DMS79 treated with DMSO at 0.1 percent for 48 hours (cell line): Measurements from ENCODE around the gene HCN4.

Experiments used
- DNase-seq: peaks from one replicate; lab custom pipeline; 2025; lab: John Stamatoyannopoulos, UW

The HCN4 gene

DNA sequence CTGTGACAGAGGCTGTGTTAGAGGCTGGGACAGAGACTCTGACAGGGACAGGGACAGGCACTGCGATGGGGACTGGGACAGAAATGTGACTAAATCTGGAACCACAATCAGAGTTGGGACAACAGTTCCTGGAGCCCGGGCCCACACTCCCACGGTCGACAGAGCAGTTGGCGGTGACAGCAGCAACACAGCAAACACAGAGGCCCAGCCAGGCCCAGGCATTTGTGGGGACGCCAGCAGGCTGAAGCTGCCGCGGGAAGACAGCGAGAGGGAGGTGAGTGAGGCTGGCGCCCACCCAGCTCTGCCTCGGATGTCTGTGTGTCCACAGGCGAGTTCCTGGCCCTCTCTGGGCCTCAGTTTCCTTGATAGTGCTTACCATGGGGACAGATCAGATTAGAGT, 9.3 kb upstream of the HCN4 start:
- DNase-seq = no peak

DNA sequence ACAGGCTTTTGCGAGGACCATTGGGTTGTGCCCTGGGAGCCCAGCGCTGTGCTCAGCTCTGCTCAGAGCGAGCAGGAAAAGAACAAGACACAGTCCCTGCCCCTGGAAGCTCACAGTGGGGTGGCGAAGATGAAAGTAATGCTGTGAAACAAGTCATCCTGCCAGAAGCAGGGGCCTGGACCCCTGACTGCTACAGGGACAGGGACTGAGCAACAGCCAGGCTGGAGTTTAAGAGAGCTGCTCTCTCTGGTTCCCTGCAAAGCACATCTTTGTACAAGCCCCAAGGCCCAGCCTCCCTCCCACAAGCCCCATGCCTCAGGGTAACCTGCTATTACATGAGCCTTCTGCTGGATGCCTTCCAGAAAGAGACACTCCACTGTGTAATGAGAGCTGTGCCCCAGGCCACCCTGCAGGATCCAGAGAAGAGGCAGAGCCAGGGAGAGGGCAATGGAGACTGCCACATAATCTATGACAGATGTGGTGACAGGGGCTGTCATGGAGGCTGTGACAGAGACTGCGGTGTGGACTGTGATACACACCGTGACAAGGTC, 7.1 kb upstream of the HCN4 start:
- peak; percentile 72 for DNase-seq

DNA sequence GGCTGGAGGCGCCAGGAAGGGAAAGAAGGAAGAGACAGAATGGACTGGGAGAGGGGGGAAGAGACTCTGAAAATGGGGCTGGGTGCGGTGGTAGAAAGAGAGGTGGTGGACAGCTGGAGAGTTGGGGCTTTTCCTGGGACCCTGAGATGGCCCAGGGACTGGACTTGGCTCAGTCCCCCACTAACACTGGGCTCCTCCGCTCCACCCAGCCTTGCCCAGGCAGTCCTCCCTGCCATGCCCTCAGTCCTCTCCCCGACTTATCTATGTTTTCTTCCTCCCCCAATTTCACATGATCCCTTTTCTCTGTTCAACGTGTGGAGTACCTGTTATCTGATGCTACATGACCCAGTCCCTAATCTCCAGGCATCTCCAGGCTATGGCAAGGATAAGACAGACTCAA, 6.3 kb upstream of the HCN4 start:
- DNase-seq = no peak

DNA sequence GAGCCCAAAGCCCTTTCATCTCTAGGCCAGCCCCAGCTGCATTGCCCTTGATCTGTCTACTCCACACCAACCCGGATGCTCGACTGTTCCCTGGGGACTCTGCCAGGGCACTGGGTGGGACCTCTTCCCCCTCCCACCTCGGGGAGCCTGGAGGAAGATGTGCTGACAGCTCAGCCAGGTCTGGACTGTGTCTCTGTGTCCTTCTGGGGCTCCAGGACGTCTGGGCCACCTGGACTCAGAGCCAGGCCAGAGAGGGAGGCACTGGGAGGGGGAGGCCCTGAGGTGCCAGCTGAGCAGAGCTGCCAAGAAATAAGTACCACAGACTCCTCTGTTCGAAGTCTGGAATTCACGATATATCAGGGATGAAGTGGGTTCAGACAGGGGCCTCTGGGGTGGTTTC, 5.8 kb upstream of the HCN4 start:
- peak; percentile 38 for DNase-seq

DNA sequence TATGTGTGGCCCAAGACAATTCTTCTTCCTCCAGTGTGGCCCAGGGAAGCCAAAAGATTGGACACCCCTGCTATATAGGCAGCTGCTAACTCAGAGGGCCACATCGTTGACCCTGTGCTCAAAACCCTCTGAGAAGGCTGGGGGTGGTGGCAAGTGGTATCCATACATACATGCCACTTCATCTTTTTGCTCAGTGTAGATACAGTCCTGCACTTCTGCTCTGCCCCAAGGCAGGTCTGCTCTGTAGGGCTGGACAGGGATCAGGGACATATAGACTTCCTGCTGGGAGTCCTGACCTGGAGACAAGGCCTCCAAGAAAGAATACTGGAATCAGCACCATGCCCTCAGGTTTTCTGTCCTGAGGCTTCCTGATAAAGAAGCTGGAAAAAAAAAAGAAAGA, 4.5 kb upstream of the HCN4 start:
- DNase-seq = no peak

DNA sequence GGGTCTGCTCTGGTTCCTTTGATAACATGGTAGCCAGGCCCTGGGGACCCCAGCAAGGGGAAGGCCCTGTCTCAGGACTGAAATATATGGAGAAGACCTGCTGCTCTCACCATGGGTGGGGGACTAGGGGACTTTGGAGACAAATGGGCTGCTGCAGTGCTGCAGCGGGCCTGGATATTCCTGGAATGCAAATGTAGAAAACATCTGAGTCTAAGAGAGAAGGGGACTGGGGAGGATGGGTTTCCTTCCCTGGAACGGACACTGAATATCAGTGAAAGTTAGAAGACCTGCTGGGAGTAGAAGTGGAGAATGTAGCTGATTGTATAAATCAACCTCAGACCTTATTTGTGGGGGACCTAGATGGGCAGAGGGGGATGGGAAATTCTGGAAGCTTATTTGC, 3.1 kb upstream of the HCN4 start:
- no peak for DNase-seq

DNA sequence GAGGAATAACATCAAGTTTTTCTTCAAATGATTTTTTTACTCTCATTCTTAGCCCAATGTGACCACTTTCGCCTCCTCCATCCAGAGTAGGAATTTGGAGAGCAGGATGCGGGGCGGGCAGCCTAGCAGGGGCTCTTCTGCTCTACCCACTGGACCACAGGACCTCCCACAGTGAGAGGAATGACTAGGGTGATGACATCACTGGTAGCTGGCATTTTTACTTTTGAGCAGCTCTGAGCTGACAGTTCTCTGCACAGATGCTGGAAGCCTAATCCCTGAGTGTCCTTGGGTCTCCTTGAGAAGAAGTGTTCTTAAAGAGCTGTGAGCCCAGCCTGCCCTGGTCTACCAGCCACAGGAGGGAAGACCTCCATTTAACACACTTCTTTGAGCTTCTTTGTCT, 1.4 kb upstream of the HCN4 start:
- no peak for DNase-seq

DNA sequence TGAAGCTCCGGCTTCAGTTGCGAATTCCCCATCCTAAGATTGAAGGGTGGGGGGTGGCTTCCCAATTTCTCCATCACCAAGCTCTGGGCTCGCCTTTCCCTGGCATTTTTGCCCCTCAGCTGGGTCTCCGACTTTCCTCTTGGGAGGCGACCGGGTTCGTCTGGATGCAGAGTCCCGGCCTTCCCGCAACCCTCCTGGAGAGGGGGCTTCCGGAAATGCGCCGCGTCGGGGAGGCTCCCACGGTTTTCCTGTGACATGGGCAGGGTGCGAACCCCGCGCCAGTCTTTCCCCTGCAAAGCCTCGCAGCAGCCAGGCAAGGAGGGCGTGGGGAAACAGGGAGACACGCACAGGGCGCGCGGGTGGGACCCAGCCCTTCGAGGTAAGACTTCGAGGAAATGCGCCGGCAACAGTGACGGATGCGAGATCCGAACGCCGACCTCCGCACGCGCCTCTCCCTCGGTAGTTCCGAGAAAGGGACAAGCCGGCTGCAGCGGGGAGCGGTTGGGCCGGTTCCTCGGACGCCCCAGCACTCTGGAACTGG, 466 bp upstream of the HCN4 start:
- DNase-seq = no peak

DNA sequence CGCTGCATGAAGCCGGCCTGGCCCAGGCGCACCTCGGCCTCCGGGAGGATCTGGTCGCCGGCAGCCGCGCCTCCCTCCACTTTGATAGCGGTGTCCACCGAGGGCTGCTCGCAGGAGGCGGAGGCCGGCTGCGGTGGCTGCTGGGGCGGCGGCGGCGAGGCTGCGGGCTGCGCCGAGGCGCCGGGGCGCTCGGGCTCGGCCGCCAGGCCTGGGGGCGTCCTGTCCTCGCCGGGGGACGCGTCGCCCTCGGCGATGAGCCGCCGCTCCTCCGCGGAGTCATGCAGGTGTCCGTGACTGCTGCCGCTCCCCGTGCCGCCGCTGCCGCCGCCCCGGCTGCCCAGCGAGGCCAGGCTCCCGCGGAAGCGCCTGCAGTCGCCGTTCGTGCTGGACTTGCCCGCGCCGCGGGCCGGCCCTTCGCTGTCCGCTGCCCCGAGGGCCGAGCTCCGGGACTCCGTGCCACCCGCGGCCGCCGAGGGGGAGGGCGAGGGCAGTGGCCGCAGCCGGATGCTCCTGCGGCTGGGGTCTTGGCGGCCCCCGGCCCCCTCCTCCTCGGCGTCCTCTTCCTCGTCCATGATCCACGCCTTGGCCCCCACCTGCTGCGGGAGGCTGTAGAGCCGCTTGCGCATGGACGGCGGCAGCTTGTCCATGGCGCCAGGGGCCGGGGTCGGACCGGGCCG, 996 bp downstream of the HCN4 start:
- no peak for DNase-seq

DNA sequence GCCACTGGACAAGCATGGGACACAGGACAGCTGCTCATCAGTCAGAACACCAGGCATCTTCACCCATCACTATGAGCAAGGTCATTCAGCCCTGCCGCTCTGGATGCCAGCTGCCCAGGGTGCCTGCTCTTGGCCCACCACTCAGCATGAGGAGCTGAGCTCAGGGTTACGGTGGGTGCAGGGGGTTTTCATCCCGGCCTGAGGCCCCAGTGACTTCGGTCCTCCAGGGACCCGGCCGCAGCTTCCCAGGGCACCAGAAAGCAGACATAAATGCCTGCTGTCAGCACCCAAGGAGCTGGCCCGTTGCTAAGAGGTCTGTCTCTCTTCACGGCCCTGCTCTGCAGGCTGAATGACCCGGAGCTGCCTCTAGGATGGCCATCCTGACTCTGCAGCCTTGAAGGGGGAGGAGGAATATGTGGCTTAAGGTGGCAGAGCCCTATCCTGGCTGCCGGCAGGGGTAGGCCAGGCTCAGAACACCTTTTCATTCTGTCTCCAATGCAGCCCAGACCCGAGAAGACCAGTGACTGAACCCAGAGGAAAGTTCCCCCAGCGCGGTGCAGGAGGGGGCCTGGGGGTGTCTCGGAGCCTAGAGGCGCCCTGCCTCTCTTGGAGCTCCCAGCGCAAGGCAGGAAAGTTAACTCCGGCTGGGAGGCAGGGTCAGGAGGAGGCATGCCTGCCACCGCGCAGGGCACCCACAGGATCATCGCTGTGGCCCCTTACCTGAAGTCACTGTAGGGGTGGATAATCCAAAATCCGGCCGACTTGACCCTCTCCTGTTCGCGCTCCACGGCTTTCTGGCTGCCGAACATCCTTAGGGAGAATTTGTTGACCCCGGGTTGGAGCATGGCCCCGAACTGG, 1.8 kb downstream of the HCN4 start:
- no peak for DNase-seq

DNA sequence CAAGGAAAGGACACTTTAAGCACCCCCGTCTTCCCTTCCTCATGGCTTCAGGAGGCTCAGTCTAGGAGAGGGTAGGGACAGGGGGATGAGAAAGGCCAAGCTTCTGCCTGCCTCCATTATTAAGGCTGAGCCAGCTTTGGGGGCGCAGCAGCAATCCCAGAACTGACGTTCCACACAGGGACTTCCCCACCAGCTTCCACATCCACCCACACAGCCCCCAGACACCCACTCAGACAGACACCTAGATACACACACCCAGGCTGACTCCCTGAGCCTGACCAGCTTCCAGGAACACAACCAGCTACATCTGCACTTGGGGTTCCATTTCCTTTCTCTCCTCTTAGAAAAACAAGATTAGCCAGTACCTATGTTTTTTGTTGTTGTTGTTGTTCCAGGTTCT, 4.7 kb downstream of the HCN4 start:
- DNase-seq = no peak

DNA sequence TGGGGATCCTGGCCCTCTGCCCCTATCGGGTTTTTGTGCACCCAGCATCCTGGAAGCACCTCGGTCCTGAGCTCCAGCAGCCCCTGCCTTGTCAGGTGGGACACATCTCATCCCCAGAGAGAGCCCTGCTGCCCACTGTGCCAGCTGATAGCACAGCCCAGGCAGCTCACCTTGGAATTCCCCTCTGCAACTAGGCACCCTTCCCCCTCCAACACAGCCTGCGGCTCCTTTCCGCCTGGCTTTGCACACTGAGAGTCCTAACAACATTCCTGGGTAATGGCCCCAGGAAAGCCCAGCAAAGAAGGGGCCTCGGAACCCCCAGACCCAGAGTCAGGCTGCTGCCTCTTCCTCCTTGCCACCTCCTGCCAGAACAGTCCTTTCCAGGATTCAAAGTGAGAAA, 5.9 kb downstream of the HCN4 start:
- no peak for DNase-seq

DNA sequence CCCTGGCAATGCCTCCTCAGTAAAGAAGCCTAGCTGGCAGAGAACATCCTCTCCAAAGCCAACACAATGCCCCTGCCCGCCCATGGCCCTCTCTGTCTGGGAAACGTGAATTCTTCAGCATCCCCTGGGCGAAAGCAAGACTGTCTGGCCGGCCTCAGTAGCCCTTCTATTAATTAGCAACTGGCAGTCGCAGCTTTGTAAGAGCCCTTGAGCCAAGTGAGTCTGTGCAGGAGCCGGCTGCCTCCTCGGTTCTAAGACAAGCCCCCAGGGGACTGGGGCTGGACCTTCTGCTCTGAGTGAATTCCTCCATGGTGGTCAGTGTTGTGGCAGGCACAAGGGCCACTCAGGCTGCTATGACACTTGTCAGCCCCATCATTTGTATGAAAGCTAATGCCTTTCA, 7.4 kb downstream of the HCN4 start:
- DNase-seq = no peak

DNA sequence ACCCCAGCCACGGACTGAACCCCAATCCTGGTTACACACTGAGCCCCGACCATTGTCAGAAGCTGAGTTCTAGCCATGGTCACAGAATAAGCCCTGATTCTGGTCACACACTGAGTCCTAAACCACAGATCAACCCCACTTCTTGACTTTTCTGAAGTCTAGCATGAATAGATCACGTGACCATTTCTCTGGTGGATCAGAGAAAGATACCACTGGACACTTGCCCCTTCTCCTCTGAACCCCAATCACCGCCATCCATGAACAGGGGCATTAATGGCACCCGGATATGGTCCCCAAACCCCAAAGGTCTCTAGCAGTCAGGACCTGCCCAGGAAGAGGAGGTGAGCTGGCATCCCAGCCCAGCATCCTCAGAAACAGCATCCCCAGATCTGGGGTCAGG, 9.1 kb downstream of the HCN4 start:
- no peak for DNase-seq

DNA sequence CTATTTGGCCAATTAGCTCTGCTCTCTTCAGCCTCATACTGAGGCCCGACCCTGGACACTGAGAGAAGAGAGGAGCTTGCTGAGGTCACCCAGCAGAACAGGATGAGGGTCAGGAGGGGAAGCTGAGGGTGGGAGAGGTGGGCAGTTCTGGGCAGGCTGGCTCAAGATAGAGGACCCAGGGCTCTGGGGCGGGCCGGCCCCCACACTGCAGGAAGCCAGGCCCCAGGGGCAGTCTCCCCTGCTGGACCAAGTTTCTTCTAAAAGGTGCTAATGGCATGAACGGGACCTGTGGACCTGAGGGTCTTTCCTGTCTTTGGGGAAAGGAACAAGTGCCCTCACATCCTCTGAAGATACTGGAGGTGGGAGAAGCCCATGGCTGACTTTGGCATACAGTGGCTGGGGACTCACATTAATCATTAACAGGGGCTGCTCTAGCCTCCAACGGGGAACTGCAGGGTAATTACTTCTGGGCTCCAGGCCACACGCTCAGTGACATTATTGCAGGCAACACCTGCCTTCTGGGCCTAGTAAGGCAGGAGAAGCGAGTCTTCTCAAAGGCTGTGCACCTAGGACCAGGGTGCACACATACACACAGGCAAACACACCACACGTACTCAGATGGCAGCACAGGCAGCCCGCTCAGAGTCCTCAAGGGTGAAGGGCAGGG, 10.6 kb downstream of the HCN4 start:
- no peak for DNase-seq

DNA sequence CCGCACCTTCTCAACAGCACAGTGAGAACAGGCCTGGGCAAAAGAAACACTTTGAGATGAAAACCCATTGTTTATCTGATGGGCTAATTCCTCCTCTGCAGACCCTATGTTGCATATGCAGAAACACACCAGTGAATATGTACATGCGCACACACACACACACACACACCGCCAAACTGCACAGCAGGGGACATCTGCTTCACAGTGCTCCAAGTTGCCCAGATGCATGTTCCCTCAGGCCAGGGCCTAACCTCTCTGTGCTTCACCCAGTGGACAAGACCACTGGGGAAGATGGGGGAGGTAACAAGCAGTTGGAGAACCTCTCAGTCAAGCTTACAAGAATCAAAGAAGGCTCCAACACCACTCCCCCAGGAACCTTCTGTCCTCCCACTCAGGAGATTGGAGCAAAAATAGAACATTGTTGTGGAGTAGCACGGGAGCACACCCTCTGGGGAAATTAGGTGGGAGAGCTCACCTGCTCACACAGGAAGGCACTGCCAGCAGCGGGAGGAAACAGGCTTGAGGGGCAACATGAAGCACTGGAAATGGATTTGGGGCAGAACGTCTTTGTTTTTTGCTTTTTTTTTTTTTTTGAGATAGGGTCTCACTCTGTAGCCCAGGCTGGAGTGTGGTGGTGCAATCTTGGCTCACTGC, 13.0 kb downstream of the HCN4 start:
- no peak for DNase-seq

DNA sequence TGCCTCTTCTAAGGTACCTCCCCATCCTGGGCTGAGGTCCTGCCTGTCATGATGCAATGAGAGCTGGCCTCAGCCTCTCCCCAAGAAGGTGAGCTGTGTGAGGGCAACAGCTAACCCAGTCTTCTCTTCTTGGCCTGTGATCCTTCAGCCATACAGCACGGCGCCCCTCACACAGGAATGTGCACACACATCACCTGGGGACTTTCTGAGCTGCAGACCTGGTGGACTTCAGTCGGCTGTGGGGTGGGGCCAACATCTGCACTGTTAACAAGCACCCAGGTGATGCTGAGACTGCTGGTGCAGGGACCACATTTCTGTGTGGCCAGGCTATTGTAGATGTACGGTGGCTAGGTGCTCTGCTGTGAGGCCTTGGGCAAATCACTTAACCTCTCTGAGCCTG, 14.5 kb downstream of the HCN4 start:
- no peak for DNase-seq

DNA sequence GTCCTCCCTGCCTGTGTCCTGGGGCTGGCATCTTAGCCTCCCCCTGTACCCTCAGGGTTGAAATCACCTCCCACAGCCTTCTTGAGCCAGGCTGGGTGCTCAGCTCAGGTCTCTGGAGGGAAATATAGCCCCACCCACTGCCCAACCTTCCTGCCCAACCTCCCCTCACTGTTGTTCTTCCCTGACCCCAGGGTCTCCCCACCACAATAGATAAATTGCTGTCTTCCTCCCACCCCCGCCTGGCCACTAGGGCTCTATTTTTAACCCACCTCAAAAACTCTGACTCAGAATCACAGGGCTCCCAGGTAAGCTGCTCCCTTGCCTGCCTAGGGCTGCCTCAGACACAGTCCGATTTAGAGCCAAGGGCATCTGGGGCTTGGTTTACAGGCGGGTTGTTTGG, 15.0 kb downstream of the HCN4 start:
- DNase-seq = no peak

DNA sequence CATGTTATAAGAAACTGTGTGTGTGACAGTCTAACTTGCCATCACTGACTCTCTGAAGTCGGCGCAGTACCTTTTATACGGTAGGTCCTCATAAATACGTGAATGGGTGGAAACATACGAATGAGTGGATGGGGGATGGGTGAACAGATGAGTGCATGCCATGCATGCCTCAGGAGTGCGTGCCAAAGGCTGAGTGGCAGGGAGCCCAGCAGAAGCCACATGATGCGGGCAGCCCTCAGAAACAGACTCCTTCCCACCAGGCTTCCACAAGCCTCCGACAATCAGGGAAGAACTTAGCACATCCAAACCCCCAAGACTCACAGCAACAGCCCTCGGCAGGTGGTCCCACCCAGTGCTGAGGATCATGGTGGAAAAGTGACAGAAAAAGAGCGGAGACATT, 16.7 kb downstream of the HCN4 start:
- DNase-seq = no peak

DNA sequence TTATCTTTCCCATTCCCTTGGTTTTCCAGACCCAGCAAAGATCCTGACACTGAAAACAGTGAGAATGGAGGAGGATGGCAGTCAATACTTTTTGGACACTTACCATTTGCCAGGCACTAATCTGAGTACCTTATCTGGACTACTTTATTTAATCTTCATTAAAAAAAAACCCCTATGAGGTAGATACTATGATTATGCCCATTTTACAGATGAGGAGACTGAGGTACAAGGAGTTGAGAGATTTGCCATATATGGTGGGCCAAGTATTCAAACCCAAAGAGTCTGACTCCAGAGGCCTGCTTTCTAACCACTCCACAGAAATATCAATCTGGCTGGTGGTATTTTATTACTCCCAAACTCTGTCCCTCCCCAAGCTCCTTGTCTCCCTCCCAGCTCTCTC, 19.6 kb downstream of the HCN4 start:
- DNase-seq = no peak

DNA sequence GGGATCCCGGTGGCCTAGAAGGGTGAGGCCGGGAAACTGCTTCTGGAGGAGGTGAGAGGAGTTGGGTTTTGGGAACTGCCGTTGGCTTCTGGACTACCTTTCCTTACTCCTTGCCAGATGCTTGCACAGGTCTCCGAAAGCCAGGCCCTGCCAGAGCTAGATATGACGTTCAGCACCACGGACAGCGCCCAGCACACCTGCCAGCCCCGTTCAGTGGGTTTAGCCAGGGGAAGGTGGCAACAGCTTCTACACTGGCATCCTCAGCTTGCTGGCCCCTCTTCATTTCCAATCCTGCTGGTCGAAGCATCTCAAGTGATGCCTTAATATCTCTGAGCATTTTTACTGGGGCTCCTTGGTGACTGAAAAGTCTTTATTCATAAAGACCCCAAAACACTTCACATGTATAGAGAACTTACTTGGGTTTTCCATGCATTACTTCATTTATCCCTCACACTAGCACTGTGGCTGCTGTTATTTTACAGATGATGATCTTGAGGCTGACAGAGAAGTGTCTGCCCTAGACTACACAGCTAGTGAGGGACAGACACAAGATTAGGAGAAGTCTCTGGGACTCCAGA, 21.9 kb downstream of the HCN4 start:
- DNase-seq = no peak

DNA sequence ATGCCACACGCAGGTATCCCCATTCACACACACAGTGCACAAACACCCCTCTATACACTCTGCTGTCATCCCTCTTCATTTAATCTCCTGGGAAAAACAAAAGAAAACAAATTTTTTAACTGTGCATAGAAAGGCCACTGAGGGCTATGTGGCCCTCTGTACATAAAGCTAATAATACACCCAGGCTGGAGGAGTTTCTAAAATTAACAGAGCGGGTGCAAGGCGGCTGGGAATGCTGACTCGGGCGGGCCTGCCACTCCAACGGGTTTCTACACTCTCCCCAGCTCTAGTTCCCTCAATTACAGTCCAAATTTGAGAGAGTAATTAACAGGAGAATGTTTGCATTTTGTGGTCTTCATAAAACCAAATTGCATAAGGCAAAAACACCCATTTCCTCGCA, 23.1 kb downstream of the HCN4 start:
- DNase-seq = no peak
